ENCODE data around the gene PLSCR1.
"Not testable (repeated sequence)": the region's sequence is repeated elsewhere in the genome, so short reads cannot be mapped to it uniquely, and the experiment has no call there.

Gene PLSCR1

DNA sequence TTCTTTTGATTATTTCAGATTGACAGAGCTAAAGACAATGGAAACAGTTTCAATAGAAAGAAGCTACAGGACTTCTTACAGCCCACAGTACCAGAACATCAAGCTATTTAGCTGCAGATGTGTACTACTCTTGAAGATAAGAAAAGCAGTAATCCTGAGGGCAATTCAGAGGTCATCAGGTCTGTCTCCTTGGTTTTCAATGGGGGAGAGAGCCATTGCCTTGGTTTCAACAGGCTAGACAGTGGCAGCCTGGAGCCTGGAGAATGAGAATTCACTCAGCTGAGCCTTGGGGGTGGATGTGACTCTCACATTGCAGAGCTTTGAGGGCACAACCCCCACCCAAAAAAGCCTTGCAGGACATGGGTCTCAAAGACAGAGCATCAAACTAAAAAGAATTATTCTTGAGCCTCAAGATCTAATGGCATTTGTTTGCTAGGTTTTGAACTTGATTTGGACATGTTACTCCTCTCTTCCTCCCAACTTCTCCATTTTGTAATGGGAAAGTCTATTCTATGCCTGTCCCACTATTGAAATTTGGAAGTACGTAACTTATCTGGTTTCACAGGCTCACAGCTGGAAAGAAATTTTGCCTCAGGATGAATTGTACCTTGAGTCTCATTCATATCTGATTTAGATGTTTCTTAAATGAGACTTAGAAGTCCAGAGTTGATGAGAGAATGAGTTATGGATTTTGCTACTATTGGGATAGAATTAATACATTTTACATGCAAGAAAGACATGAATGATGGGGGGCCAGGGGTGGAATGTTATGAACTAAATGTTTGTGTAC is 36.9 kb downstream of the PLSCR1 start:
- Histone ChIP-seq H3K9me3 (ENCODE audit: low read length) (no peaks in the 10 kb centered on the region), H3K27me3 (ENCODE audit: control insufficient read depth in 1 of 2, insufficient read depth in 2 of 2, low read length in 2 of 2) (no peaks in the 10 kb centered on the region), H3K4me1 (ENCODE audit: insufficient read depth, low read length) (no peaks in the 10 kb centered on the region), H3K9ac (ENCODE audit: low read length) (no peak overlapping the region), H3K4me3 (ENCODE audit: low read depth in 1 of 2, low read length in 2 of 2) (no peak overlapping the region), H3K36me3 (ENCODE audit: insufficient read depth, low read length) (no peaks in the 10 kb centered on the region), H3K27ac (ENCODE audit: low read depth, low read length) (no peak overlapping the region)

DNA sequence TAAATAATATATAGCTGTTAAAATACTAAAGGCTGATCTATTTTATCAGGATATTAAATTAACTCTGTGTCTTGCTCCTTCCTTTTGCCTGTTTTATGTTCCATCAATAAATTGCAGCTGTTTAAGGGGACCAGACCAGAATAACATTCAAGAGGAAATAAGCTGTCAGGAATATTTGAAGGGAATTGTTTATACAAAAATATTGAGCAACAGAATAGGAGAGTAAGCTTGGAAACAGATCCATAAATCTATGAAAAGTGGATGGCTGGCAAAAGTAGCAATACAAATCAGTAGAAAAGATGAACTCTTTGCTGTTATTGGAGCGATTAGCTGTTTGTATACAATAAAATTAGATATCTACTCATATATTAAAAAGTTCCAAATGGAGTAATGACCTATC is 38.9 kb downstream of the PLSCR1 start:
- Histone ChIP-seq H3K4me1 (ENCODE audit: insufficient read depth, low read length) (no peaks in the 10 kb centered on the region), H3K9ac (ENCODE audit: low read length) (no peak overlapping the region), H3K9me3 (ENCODE audit: low read length) (no peaks in the 10 kb centered on the region), H3K27me3 (ENCODE audit: control insufficient read depth in 1 of 2, insufficient read depth in 2 of 2, low read length in 2 of 2) (no peaks in the 10 kb centered on the region), H3K4me3 (ENCODE audit: low read depth in 1 of 2, low read length in 2 of 2) (no peak overlapping the region), H3K36me3 (ENCODE audit: insufficient read depth, low read length) (no peaks in the 10 kb centered on the region), H3K27ac (ENCODE audit: low read depth, low read length) (no peak overlapping the region)

DNA sequence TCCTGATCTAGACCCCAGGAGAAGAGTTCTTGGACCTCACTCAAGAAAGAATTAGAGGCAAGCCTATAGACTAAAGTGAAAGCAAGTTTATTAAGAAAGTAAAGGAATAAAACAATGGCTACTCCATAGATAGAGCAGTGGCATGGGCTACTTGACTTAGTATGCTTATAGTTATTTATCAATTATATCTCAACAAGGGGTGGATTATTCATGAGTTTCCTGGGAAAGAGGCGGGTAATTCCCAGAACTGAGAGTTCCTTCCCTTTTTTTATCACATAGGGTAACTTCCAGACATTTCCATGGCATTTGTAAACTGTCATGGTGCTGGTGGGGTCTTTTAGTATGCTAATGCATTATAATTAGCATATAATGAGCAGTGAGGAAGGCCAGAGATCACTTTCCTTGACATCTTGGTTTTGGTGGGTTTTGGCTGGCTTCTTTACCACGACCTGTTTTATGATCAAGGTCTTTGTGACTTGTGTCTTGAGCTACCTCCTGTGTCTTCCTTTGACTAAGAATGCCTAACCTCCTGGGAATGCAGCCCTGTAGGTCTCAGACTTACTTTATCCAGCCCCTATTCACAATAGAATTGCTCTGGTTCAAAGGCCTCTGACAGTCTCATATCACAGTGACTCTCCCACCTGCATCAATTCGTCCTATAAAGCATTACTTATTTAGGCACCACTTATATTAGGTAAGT is 39.8 kb downstream of the PLSCR1 start:
- Histone ChIP-seq H3K4me3 (ENCODE audit: low read depth in 1 of 2, low read length in 2 of 2) (no peak overlapping the region), H3K9ac (ENCODE audit: low read length) (no peak overlapping the region), H3K27me3 (ENCODE audit: control insufficient read depth in 1 of 2, insufficient read depth in 2 of 2, low read length in 2 of 2) (no peaks in the 10 kb centered on the region), H3K9me3 (ENCODE audit: low read length) (no peaks in the 10 kb centered on the region), H3K4me1 (ENCODE audit: insufficient read depth, low read length) (no peaks in the 10 kb centered on the region), H3K27ac (ENCODE audit: low read depth, low read length) (no peak overlapping the region), H3K36me3 (ENCODE audit: insufficient read depth, low read length) (no peaks in the 10 kb centered on the region)

DNA sequence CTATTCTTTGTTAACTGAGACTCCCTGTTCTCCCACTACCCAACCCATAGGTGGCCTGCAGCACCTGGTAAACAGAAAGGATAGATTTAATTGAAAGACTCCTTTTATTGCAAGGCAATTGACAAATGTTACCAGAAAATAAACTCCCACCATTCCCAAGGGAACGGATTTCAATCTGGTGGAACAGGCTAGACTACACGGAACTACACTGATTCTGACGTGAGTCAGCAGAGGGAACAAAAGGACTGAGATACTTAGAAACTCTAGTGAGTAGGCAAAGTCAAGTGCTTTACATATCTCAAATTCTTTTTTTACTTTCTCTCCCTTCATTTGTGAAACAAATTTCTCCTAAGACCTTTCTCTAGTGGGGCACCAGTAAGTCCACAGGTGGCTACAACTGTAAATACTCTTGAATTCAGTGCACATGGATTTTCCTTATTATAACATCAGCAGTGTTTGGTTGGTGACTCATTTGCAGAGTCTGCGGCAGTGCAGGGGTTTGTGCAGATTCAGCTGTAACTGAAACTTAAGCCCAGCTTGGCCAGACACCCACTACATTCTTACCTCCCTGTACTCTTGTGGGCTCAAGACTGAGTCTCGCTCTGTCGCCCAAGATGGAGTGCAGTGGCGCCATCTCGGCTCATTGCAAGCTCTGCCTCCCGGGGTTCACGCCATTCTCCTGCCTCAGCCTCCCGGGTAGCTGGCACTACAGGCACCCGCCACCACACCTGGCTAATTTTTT is 40.8 kb downstream of the PLSCR1 start:
- Histone ChIP-seq H3K27ac (ENCODE audit: low read depth, low read length) (no peak overlapping the region), H3K9ac (ENCODE audit: low read length) (no peak overlapping the region), H3K27me3 (ENCODE audit: control insufficient read depth in 1 of 2, insufficient read depth in 2 of 2, low read length in 2 of 2) (no peaks in the 10 kb centered on the region)

DNA sequence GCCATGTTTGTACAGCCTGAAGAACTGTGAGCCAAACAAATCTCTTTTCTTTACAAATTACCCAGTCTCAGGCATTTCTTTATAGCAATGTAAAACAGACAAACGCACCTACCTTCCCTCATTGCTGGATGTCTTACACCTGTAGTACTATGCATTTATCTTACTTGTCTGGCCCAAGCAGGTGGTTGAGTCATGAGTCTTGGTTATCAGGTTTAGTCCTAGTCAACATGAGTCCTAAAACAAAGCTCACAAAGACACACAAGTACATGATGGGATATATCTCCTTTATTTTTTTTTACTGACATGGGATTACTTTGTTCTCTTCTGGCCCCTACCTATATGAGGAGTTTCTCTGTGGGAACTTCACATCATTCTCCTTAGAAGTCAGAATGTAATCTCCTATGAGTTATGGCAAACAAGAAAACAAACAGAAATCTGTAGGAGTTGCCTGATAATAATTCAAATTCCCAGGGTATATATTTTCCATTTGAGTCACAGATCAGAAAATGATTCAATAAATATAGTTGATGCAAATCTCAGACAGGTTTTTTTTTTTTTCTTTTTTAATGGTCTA is 41.4 kb downstream of the PLSCR1 start:
- no peak overlapping the region for H3K9ac ChIP-seq (ENCODE audit: low read length)
- no peaks in the 10 kb centered on the region for H3K9me3 ChIP-seq (ENCODE audit: low read length)
- H3K27me3 ChIP-seq (ENCODE audit: control insufficient read depth in 1 of 2, insufficient read depth in 2 of 2, low read length in 2 of 2) = no peaks in the 10 kb centered on the region
- no peak overlapping the region for H3K4me3 ChIP-seq (ENCODE audit: low read depth in 1 of 2, low read length in 2 of 2)
- no peak overlapping the region for H3K27ac ChIP-seq (ENCODE audit: low read depth, low read length)
- H3K36me3 ChIP-seq (ENCODE audit: insufficient read depth, low read length) = no peaks in the 10 kb centered on the region
- no peaks in the 10 kb centered on the region for H3K4me1 ChIP-seq (ENCODE audit: insufficient read depth, low read length)

More for the DNA sequence above, 40.8 kb downstream of the PLSCR1 start:
- no peaks in the 10 kb centered on the region for H3K9me3 ChIP-seq (ENCODE audit: low read length)
- H3K36me3 ChIP-seq (ENCODE audit: insufficient read depth, low read length) = no peaks in the 10 kb centered on the region
- no peak overlapping the region for H3K4me3 ChIP-seq (ENCODE audit: low read depth in 1 of 2, low read length in 2 of 2)
- H3K4me1 ChIP-seq (ENCODE audit: insufficient read depth, low read length) = no peaks in the 10 kb centered on the region

GRCh38 chr3:146501752-146502151 is 42.7 kb downstream of the PLSCR1 start:
- H3K9me3 ChIP-seq (ENCODE audit: low read length) = no peaks in the 10 kb centered on the region
- no peaks in the 10 kb centered on the region for H3K27me3 ChIP-seq (ENCODE audit: control insufficient read depth in 1 of 2, insufficient read depth in 2 of 2, low read length in 2 of 2)
- H3K9ac ChIP-seq (ENCODE audit: low read length) = no peak overlapping the region
- no peak overlapping the region for H3K27ac ChIP-seq (ENCODE audit: low read depth, low read length)
- H3K4me3 ChIP-seq (ENCODE audit: low read depth in 1 of 2, low read length in 2 of 2) = no peak overlapping the region
- H3K4me1 ChIP-seq (ENCODE audit: insufficient read depth, low read length) = no peaks in the 10 kb centered on the region
- no peaks in the 10 kb centered on the region for H3K36me3 ChIP-seq (ENCODE audit: insufficient read depth, low read length)

- H3K9me3 ChIP-seq (ENCODE audit: low read length) = no peaks in the 10 kb centered on the region
- no peak overlapping the region for H3K27ac ChIP-seq (ENCODE audit: low read depth, low read length)
- H3K36me3 ChIP-seq (ENCODE audit: insufficient read depth, low read length) = no peaks in the 10 kb centered on the region
- H3K4me3 ChIP-seq (ENCODE audit: low read depth in 1 of 2, low read length in 2 of 2) = no peak overlapping the region
- H3K9ac ChIP-seq (ENCODE audit: low read length) = no peak overlapping the region
- H3K4me1 ChIP-seq (ENCODE audit: insufficient read depth, low read length) = no peaks in the 10 kb centered on the region
- no peaks in the 10 kb centered on the region for H3K27me3 ChIP-seq (ENCODE audit: control insufficient read depth in 1 of 2, insufficient read depth in 2 of 2, low read length in 2 of 2)
These were observed 44.7 kb downstream of the PLSCR1 start for GRCh38 chr3:146499701-146500100.

GRCh38 chr3:146498002-146498736 is 46.2 kb downstream of the PLSCR1 start:
- Histone ChIP-seq H3K27ac (ENCODE audit: low read depth, low read length) (no peak overlapping the region), H3K9me3 (ENCODE audit: low read length) (no peaks in the 10 kb centered on the region), H3K27me3 (ENCODE audit: control insufficient read depth in 1 of 2, insufficient read depth in 2 of 2, low read length in 2 of 2) (no peaks in the 10 kb centered on the region), H3K9ac (ENCODE audit: low read length) (no peak overlapping the region), H3K4me1 (ENCODE audit: insufficient read depth, low read length) (no peaks in the 10 kb centered on the region), H3K36me3 (ENCODE audit: insufficient read depth, low read length) (no peaks in the 10 kb centered on the region), H3K4me3 (ENCODE audit: low read depth in 1 of 2, low read length in 2 of 2) (no peak overlapping the region)

GRCh38 chr3:146497145-146497843 is 47.1 kb downstream of the PLSCR1 start:
- H3K4me3 ChIP-seq (ENCODE audit: low read depth in 1 of 2, low read length in 2 of 2); H3K27ac ChIP-seq (ENCODE audit: low read depth, low read length); H3K36me3 ChIP-seq (ENCODE audit: insufficient read depth, low read length); H3K9me3 ChIP-seq (ENCODE audit: low read length); H3K4me1 ChIP-seq (ENCODE audit: insufficient read depth, low read length); H3K27me3 ChIP-seq (ENCODE audit: control insufficient read depth in 1 of 2, insufficient read depth in 2 of 2, low read length in 2 of 2); H3K9ac ChIP-seq (ENCODE audit: low read length): not testable (repeated sequence)

DNA sequence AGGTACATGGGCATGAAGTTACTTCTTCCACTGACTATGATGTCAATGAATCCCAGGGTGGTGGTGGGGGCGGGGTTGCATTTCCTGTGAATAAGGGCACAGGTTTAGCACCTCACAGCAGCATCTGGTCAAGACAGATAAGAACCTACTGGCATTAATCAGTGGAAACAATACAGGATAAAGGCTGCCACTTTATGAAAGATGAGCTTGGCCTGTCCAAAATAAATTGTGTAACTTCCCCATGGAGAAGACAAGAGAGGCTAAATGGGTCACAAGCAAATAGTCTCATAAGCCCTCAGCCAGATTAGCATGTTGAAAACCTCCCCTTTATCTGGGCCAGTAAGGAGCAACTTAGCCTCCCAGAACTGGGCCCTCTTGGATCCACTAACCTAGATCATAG is 47.7 kb downstream of the PLSCR1 start:
- Histone ChIP-seq H3K4me1 (ENCODE audit: insufficient read depth, low read length) (no peaks in the 10 kb centered on the region), H3K27ac (ENCODE audit: low read depth, low read length) (no peak overlapping the region), H3K9ac (ENCODE audit: low read length) (no peak overlapping the region), H3K36me3 (ENCODE audit: insufficient read depth, low read length) (no peaks in the 10 kb centered on the region), H3K4me3 (ENCODE audit: low read depth in 1 of 2, low read length in 2 of 2) (no peak overlapping the region), H3K9me3 (ENCODE audit: low read length) (no peaks in the 10 kb centered on the region), H3K27me3 (ENCODE audit: control insufficient read depth in 1 of 2, insufficient read depth in 2 of 2, low read length in 2 of 2) (no peaks in the 10 kb centered on the region)

All from muscle layer of colon (tissue), 2 donors.